HG03565 (cell line): ENCODE data around the gene NEO1.

Source experiments
- ATAC-seq: cut with Tn5 transposase; IDR thresholded peaks from one replicate; pipeline ENCODE4 v1.9.1; 2021; ENCODE audit warnings: mild to moderate bottlenecking, moderate library complexity; ENCODE audit not compliant: unreplicated experiment

The NEO1 gene

GRCh38 chr15:73072894-73073293, 20.6 kb downstream of the NEO1 start:
- no peak for ATAC-seq

GRCh38 chr15:73074241-73074640, 22.0 kb downstream of the NEO1 start:
- ATAC-seq = no peak

GRCh38 chr15:73075160-73075859, 23.0 kb downstream of the NEO1 start:
- no peak for ATAC-seq

- no peak for ATAC-seq
Observed at GRCh38 chr15:73078291-73078690, 26.0 kb downstream of the NEO1 start.

GRCh38 chr15:73078722-73079121, 26.5 kb downstream of the NEO1 start:
- no peak for ATAC-seq

- no peak for ATAC-seq
Observed at GRCh38 chr15:73079565-73079964, 27.3 kb downstream of the NEO1 start.

GRCh38 chr15:73081321-73081958, 29.2 kb downstream of the NEO1 start:
- no peak for ATAC-seq

- ATAC-seq = no peak
Observed at GRCh38 chr15:73082812-73083211, 30.5 kb downstream of the NEO1 start.

- no peak for ATAC-seq
Observed at GRCh38 chr15:73087098-73087497, 34.8 kb downstream of the NEO1 start.

- no peak for ATAC-seq
Observed at GRCh38 chr15:73105064-73105463, 52.8 kb downstream of the NEO1 start.

- ATAC-seq = no peak
Observed at GRCh38 chr15:73108676-73109075, 56.4 kb downstream of the NEO1 start.

GRCh38 chr15:73109765-73110164, 57.5 kb downstream of the NEO1 start:
- ATAC-seq = no peak

GRCh38 chr15:73110201-73110600, 57.9 kb downstream of the NEO1 start:
- ATAC-seq = no peak

GRCh38 chr15:73114064-73114463, 61.8 kb downstream of the NEO1 start:
- ATAC-seq = no peak

- ATAC-seq = no peak
Observed at GRCh38 chr15:73116164-73116563, 63.9 kb downstream of the NEO1 start.

- ATAC-seq = no peak
Observed at GRCh38 chr15:73118055-73118454, 65.8 kb downstream of the NEO1 start.

GRCh38 chr15:73119478-73119877, 67.2 kb downstream of the NEO1 start:
- no peak for ATAC-seq

GRCh38 chr15:73120269-73120668, 68.0 kb downstream of the NEO1 start:
- ATAC-seq = no peak

GRCh38 chr15:73125219-73125618, 73.0 kb downstream of the NEO1 start:
- no peak for ATAC-seq

GRCh38 chr15:73127302-73127936, 75.2 kb downstream of the NEO1 start:
- ATAC-seq = no peak

- no peak for ATAC-seq
Observed at GRCh38 chr15:73130830-73131229, 78.6 kb downstream of the NEO1 start.

- no peak for ATAC-seq
Observed at GRCh38 chr15:73134196-73134595, 81.9 kb downstream of the NEO1 start.
